ENCODE measurements around the gene SLC25A42. TPM values are rescaled to one million over a fixed set of nuclear protein-coding genes. Genes with fewer than 3 reads are reported as not detected.
"Not testable (repeated sequence)": the region's sequence is repeated elsewhere in the genome, so short reads cannot be mapped to it uniquely, and the experiment has no call there.

SLC25A42 gene, protein sequence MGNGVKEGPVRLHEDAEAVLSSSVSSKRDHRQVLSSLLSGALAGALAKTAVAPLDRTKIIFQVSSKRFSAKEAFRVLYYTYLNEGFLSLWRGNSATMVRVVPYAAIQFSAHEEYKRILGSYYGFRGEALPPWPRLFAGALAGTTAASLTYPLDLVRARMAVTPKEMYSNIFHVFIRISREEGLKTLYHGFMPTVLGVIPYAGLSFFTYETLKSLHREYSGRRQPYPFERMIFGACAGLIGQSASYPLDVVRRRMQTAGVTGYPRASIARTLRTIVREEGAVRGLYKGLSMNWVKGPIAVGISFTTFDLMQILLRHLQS
- polyA plus RNA-seq (2013, experiment 1 of 2; ENCODE audit: insufficient read length): 5.7 TPM
- 7.8 TPM for polyA plus RNA-seq (2013, experiment 2 of 2; ENCODE audit: insufficient read length)

DNA sequence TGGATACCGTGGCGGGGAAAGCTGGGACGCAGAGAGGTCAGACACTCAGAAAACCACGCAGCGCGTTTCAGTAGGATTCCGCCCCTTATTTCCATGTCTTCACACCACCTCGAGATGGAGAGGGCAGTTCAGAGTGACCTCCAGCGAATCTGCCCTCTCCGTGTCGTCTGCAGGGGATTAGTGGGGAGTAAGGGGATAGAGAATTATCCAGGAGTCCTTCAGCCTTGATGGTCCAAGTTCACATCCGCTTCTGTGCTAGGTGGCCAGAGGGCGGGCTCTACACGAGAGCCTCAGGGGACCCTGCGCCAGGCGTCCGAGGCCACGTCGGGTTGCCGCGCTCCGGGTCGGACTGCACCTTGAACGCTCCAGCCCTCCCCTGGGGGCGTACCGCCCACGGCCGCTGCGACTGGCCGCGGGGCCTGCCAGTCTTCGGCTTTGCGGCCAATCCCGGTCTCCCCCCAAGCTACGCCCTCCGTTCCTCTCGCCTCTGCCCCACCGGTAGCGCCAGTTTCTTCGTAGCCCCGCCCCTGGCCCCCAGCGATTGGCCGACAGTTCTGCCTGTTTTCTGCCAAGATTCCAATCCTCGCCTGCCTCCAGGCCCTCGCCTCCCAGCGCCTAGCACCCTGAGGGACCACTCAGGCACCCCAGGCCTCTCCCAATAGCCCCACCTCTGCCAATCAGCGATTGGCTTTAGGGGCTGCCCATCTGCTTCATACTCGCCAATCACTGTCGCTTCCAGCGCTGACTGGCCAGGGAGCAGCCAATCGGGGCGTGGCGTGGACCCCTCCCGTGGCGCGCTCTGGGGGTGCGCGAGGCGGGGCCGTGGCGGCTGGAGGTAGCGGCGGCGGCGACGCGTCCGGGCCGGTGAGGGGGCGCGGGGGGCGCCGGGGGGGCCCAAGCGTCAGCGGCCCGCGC is at the start of gene SLC25A42:
Gene SLC25A42 (plus strand): TSS at position 812 of the 915 bp plus-strand sequence. CDS start 32,131 bp downstream, outside the sequence.
- DNase-seq: peak; percentile 100

DNA sequence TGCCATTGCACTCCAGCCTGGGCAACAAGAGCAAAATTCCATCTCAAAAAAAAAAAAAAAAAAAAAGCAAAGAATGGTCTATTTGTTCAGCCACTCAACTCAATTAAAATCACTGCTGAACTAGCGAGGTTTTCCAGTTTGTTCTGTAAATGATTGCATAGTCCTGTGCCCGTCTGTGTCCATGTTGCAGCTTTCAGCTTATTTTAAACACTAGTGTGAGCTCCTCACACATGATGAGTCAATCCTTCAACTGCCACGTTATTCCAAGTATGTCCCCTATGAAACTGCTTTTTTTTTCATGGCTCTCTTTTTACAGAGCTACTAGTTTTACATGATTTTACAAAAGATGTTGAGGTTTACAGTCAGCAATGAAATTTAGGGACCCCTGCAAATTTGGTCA is 42.7 kb upstream of the SLC25A42 start:
- DNase-seq: peak; percentile 75

DNA sequence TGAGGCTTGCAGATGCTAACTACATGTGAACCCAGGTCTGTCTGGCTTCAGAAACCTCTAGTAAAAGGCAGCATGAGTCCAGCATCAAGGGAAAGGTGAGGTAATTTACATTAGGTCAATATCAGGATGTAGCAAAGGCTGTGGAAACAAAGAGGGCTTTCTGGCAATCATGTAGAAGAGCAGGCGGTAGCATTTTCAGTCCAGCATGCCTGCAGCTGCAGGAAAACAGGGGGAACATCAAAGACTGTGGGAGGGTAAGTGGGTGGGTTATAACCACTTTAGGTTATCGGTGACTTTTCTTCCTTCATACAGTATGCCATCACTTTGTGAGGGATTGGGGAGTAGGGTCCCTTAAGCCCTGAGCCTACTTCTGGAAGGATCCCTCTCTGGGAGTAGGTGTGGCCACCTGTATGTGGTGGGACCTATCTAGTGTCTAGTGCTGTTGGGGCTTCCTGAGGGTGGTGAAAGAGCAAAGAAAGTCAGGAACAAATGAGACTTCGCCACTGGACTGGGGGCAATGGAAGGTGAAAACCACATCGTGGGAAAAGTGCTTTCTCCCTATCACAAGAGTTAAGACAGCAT is 41.3 kb upstream of the SLC25A42 start:
- no peak for DNase-seq

DNA sequence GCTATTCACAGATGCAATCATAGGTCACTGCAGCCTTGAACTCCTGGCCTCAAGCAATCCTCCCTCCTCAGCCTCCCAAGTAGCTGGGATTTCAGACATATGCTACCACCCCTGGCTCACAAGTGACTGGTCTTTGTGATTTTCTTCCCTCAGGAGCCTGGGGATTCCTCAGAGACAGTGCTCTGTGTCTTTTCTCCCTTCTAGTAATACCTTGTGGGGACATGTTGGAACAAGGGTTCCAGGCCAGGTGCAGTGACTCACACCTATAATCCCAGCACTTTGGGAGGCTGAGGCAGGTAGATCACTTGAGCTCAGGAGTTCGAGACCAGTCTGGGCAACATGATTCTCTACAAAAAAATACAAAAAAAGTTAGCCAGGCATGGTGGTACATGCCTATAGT is 40.4 kb upstream of the SLC25A42 start:
- DNase-seq: not testable (repeated sequence)

DNA sequence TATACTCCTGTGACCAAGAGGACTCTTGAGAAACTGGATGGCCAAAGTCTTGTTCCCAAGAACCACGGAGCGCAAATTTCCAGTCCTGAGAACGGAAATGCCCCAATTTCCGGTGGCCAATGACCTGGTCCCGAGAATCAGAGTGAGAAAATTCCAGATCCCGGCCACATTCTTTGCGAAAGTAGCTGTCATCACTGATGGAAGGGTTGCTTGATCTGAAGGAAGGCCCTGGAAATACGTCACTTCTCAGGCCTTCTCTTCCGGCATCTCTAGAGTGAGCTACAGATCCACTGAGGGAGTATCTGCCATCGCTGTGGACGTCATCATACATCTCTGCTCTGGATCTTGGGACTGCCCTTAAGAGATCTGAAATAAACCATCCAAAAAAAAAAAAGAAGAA is 37.9 kb upstream of the SLC25A42 start:
- DNase-seq: no peak

DNA sequence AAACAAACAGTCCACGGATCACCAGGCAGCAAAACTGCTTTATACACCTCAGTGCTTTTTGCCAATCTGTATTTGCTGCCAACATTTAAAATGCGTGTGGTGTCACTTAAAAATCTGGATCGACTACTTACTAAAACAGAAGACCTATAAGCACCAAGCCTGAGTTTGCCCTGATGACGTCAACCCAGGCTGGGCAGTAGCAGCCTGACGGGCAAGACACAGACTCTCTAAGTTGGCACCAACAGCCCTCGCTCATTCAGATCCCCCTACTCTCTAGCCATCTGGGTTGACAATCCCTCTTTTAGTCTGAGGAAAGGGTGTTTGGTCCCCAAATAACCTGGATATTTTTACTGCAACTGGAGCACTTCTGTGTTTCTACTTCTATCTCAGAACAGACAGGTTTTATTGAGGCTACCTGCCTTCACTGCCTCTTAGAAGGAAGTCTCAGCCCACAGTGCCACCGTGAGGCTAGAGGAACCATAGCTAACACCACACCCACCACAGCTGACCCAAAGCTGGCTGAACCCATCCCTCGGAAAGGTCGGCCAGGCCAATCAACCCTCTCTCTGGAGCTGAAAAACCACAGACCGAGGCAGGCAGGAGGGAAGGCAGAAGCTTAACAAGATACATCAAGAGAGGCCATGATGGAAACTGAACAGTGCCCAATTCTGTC is 37.4 kb upstream of the SLC25A42 start:
- no peak for DNase-seq

DNA sequence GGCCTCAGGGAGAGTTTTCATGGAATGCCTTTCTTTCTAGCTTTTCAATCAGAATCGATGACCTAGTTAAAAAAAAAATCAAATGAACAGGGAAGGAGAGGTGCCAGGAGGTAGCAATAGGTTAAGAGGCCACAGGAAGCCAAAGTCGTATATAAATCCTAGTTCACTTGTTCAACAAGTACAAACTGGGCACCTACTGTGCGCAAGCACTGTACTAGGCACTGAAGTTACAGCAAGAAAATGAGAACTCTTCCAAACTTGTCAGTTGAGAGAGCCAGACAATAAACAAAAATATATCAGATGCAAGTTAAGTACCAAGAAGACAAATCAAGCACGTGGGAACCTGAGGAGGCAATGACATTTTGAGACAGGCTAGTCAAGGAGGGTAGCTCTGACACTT is 36.6 kb upstream of the SLC25A42 start:
- DNase-seq: no peak

DNA sequence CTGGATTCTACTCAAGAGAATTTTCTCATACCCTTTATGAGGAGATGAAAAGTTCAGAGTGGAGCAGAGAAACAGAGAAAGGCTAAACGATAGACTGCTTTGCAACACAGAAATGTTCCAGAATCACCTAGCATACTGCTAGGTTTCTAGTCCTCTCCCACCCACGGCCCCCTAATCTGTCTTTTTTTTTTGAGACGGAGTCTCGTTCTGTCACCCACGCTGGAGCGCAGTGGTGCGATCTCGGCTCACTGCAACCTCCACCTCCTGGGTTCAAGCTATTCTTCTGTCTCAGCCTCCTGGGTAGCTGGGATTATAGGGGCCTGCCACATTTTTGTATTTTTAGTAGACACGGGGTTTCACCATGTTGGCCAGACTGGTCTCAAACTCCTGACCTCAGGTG is 35.3 kb upstream of the SLC25A42 start:
- DNase-seq: no peak

DNA sequence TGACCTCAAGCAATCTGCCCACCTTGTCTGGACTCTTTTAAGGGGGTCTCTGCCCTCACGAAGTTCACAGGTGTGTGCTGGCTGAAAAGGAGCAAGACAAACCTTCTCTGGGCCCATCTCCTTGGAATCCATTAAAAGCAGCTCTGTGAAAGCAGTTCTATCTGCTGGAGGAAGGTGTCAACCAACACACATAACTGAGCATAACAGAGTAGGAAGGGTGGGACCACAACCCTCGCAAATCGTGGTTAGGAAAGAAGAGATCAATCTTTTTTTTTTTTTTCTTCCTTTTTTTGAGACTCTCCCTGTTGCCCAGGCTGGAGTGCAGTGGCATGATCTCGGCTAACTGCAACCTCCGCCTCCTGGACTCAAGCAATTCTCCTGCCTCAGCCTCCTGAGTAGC is 31.9 kb upstream of the SLC25A42 start:
- DNase-seq: no peak

DNA sequence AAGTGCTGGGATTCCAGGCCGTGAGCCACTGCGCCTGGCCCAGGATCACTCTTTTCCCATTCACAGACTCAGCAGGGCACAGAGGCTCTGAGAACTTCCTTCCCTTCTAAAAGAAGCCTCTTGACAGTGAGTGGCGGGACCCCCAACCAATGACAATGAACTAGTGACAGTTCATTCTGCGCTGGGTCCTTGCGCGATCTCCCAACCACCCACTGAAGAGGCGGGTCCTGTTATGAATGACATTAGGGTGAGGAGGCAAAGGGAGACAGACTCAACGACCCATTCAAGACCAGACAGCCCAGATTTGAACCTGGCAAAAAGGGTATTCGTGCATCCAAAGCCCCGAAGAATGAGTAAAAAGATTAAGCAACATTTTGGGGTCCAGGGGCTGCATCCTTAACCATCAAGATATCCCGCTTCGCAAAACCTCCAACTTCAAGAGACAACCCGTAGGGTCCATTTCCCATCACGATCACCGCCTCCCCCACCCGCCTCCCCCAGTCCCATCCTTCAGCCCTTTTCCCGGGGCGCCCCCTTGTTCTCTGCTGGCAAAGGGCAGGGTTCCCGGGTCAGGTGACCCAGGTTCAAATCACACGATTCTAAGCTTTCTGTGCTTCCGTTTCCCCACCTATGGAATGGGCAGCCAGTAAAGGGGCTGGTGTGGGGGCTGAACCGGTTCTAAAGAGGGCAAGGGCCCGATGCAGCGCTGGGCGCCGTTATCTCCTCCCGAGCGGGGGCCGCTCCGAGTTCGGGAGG is 31.2 kb upstream of the SLC25A42 start:
- DNase-seq: peak; percentile 99

DNA sequence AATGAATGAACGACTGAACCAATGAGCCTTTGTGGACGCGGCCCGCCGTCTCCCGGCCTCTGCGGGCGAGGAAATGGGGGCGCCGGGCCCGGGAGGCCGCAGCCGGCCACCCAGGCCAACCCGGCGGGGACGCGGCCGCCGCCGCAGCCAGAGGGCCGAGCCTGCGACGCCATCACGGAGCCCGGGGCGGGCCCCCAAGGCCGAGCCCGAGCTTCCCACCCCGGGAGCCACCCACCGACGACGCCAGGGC is 30.7 kb upstream of the SLC25A42 start:
- no peak for DNase-seq

DNA sequence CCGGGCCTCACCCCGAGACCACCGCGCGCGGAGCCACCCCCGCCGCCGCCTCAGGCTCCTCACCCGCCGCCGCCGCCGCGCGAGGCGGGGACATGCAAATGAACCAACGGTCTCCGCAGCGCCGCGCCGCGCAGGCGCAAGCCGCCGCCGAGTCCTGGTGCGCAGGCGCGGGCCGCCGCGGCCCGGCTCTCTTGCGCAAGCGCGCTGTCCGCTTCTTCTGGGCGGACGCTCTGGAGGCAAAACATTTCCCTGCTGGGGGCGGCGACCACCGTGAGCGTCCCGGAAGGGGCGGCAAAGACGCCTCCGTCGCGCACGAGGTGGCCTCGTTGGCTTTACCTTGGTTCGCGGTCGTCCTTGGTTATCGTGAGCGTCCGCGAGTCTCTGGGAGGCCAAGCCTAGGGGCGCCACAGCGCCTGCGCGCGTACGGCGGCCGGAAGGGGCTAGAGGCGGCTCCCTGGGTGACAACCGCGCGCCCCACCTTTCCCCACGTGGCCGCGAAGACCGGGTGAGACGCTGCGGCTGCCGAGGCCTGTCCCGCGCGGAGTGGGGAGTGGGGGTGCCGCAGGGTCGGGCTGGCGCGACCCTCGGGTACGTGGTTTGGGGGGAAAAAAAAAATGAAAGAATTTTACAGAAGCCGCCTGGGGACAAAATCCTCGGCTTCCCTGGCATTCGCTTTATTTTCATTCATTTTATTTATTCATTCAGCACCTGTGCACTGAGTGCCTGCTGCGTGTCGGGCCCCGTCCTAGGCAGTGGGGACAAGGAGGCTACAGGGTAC is 30.2 kb upstream of the SLC25A42 start, which contains the start of the genes ARMC6 and SUGP2:
Gene ARMC6 (plus strand): TSS at position 178 of the 778 bp plus-strand sequence. CDS start 607 bp downstream, outside the sequence.
Gene SUGP2 (minus strand): TSS at position 92 of the 778 bp plus-strand sequence. CDS start 2,446 bp downstream, outside the sequence.
- DNase-seq: peak; percentile 86

DNA sequence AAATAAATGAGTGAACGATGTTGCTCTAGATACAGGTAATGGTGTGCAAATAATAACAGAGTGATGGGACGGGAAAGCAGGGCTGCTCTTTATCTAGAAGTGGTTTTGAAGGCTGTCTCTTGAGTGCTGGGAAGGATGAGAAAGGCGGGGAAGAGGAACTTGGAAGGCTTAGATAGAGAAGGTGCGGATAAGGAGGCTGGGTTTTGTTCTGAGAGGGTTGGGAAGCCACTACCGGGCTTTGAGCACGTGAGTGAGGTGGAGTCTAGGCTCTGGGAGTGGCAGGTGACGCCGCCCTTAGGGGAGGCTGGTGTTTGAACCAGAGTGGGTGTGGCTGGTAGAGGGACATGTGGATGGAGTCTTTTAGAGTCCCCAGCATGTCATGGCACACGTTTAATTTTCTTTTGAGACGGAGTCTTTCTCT is 29.6 kb upstream of the SLC25A42 start:
- peak; percentile 72 for DNase-seq

DNA sequence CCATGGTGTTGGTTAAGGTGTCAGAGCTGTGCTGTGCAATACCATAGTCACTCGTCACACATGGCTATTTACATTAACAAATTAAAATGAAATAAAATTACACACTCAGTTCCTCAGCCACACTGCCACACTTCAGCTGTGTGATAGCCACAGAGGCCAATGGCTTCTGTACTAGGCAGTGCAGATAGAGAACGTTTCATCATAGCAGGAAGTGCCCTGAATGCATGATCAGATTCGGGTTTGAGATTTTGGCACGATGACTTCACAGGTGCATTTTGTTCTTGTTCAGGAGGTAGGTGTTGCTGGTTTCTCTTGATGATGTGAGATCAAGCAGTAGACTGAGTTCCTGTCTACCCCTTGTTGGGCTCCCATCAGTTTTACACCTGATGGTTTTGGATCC is 23.9 kb upstream of the SLC25A42 start:
- no peak for DNase-seq

DNA sequence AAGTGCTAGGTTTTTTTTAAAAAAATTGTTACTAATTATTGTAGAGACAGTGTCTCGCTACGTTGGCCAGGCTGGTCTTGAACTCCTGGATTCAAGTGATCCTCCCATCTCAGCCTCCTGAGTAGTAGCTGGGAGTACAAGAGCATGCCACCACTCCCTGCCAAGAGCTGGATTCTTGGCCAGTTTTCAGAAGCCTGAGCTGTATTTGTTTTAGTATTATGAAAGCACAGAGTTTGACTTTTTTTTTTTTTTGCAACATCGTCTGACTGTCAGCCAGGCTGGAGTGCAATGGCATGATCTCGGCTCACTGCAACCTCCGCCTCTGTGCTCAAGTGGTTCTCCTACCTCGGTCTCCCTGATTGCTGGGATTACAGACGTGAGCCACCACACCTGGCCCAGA is 23.4 kb upstream of the SLC25A42 start:
- peak; percentile 56 for DNase-seq

DNA sequence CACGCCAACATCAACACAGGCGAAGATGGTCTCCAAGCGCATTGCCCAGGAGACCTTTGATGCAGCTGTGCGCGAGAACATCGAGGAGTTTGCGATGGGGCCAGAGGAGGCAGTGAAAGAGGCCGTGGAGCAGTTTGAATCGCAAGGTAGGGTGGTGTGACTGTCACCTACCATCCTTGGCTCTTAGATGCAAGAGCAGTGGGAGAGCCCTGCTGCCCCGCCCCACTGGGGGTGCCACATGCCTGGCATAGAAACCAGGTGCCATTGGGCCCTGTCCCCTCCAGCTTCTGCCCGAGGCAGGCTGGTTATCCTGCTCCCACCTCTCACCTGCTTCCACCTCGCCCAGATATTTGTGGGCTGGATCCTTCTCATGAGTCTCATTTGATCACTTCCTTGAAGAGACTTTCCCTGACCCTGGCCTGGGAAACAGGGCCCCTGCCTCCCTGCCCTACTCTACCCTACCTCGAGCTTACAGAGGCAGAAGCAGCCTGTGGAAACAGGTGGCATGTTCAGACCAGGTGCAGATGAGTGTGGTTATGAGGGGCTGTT is 21.0 kb upstream of the SLC25A42 start:
- DNase-seq: no peak

DNA sequence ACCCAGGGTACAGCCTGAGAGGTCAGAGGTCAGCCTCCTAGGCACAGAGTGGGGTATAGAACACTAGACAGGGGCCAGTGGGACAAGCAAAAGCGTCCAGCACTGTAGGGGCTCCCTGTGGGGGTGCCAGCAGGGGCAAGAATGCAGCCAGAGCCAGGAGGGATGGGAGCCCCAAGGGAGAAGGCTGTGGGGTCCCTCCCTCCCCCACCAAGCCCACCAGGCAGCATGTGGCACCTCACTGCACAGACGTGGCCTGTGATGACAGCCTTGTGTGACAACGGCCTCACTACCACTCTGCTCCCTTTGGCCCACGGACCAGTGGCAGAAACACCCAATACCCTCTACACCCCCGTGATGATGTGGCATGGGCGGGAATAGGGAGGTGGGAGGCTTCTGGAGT is 20.3 kb upstream of the SLC25A42 start:
- DNase-seq: no peak

DNA sequence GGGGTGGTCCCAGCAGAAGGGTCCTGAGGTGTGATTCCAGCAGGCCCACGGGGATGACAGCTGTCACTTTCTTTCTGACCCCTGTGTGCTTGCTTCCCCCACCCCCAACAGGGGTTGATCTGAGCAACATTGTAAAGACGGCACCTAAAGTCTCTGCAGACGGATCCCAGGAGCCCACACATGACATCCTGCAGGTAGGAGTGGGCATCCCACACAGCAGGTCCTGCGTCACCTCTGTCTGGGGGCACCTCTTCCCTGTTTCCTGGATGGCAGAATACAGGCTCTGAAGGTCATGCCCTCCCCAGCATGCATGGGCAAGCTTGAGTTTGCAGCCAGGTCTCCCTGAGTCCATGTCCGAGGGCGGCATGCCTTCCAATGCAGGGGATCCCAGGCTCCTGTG is 19.9 kb upstream of the SLC25A42 start:
- DNase-seq: no peak

DNA sequence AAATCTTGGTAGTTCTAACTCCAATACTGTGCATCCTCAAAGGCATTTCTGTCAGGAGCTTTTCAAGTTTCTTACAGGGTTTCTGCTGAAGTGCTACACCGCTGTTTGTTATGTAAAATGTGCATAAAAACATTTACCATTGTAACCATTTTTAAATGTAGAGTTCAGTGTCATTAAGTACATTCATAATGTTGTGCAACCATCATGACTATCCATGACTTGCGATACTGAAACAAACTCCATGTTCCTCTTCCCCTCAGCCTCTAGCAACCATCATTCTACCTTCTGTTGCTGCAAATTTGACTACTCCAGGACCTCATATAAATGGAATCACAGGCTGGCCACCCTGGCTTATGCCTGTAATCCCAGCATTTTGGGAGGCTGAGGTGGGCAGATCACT is 14.4 kb upstream of the SLC25A42 start:
- no peak for DNase-seq

DNA sequence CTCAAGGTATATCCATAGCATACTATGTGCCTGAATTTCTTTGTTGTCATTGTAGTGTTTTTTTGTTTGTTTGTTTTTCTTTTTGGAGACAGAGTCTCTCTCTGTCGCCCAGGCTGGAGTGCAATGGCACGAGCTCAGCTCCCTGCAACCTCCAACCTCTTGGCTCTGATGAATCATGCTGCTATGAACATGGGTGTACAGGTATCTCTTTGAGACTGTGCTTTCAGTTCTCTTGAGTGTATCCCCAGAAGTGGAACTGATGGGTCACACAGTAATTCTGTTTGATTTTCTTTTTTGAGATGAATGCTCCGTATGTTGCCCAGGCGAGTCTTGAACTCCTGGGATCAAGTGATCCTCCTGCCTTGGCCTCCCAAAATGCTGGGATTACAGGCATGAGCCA is 13.7 kb upstream of the SLC25A42 start:
- DNase-seq: no peak

DNA sequence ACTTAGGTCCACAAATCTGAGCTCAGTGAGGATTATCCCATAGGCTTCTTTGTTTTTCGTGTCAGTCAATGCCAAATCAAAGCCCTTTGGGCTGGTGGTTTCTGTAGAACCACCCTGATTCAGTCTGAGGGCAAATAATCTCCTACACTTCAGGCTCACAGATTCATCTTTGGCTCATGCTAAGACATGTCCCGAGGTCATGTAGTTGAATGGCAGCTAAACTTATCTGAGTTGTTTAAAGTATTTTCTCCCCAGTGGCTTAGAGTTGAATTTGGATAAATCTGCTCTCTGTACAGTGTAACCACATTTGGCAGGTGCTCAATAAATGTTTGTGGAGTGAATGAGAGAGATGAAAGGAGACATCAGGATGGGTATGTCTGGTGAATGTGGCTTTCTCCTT is 13.1 kb upstream of the SLC25A42 start:
- DNase-seq: no peak

Data from fibroblast of skin of back (primary cell).